HepG2 (cell line): Measurements from ENCODE around the gene SMAD3. TPM values are rescaled to one million over a fixed set of nuclear protein-coding genes. Genes with fewer than 3 reads are reported as not detected.
A peak's percentile ranks its signal among the peaks of the same experiment; 100 is the strongest.

Experiments
- ARID5B ChIP-seq: IDR thresholded peaks from 2 replicates; pipeline ENCODE4 v1.4.0; 2020; ENCODE audit warnings: mild to moderate bottlenecking, missing genetic modification reagents
- ATAD3A ChIP-seq: sonication (generic); formaldehyde crosslinking; IDR thresholded peaks from 2 replicates; pipeline ENCODE4 v1.4.0; 2020; ENCODE audit warnings: missing genetic modification reagents
- CSRNP1 ChIP-seq: sonication (generic); formaldehyde crosslinking; IDR thresholded peaks from 2 replicates; pipeline ENCODE4 v1.8.1; 2023; ENCODE audit warnings: mild to moderate bottlenecking, missing genetic modification reagents
- DPF2 ChIP-seq: sonication (generic); formaldehyde crosslinking; IDR thresholded peaks from 2 replicates; pipeline ENCODE4 v1.4.0; 2020; ENCODE audit warnings: mild to moderate bottlenecking, low read depth, missing genetic modification reagents, borderline replicate concordance
- ESRRA ChIP-seq: sonication (generic); formaldehyde crosslinking; IDR thresholded peaks from 2 replicates; pipeline ENCODE4 v1.5.1; 2020; ENCODE audit warnings: mild to moderate bottlenecking, low read depth, missing genetic modification reagents
- HMG20B ChIP-seq: conservative IDR thresholded peaks from 2 replicates; pipeline ENCODE4 v1.6.1; 2016; ENCODE audit warnings: missing genetic modification reagents, missing compliant biosample characterization
- IRF2 ChIP-seq: IDR thresholded peaks from 2 replicates; pipeline ENCODE4 v1.6.1; 2018; ENCODE audit warnings: missing genetic modification reagents, missing compliant biosample characterization
- IRX3 ChIP-seq: sonication (generic); formaldehyde crosslinking; IDR thresholded peaks from 2 replicates; pipeline ENCODE4 v1.8.1; 2023; ENCODE audit warnings: mild to moderate bottlenecking, low read depth, missing genetic modification reagents, borderline replicate concordance
- JUND ChIP-seq: sonication (generic); formaldehyde crosslinking; IDR thresholded peaks from 2 replicates; pipeline ENCODE4 v1.8.0; 2022; ENCODE audit warnings: mild to moderate bottlenecking, missing genetic modification reagents
- MEF2D ChIP-seq: sonication (generic); formaldehyde crosslinking; IDR thresholded peaks from 2 replicates; pipeline ENCODE4 v1.5.1; 2020; ENCODE audit warnings: mild to moderate bottlenecking, missing genetic modification reagents
- MEIS1 ChIP-seq: sonication (generic); formaldehyde crosslinking; IDR thresholded peaks from 2 replicates; pipeline ENCODE4 v1.9.0; 2021; ENCODE audit warnings: mild to moderate bottlenecking, missing genetic modification reagents, moderate library complexity, borderline replicate concordance
- NONO ChIP-seq, 2 experiments: fragments of 450-650 bp in 1 of 2; sonication (generic) in 1 of 2; formaldehyde crosslinking in 1 of 2; IDR thresholded peaks in 1 of 2; conservative IDR thresholded peaks in 1 of 2; 2 replicates each; pipeline versions ENCODE4 v1.6.1 to v1.8.0; 2017 to 2022; ENCODE audit warnings: mild to moderate bottlenecking in 1 of 2, missing genetic modification reagents in 1 of 2, moderate library complexity in 1 of 2
- SOX13 ChIP-seq, 3 experiments: fragments of 450-650 bp in 1 of 3; sonication (generic) in 1 of 3; formaldehyde crosslinking in 1 of 3; IDR thresholded peaks in 2 of 3; conservative IDR thresholded peaks in 1 of 3; 2 replicates each; pipeline versions ENCODE4 v1.5.0 to v1.6.1; 2016 to 2020; ENCODE audit warnings: antibody characterized with exemption in 1 of 3, mild to moderate bottlenecking in 1 of 3, missing compliant biosample characterization in 1 of 3, missing genetic modification reagents in 1 of 3, moderate library complexity in 1 of 3
- TBX2 ChIP-seq: sonication (generic); formaldehyde crosslinking; IDR thresholded peaks from 2 replicates; pipeline ENCODE4 v1.5.0; 2020; ENCODE audit warnings: missing genetic modification reagents, mild to moderate bottlenecking, borderline replicate concordance
- ZNF160 ChIP-seq: sonication (generic); formaldehyde crosslinking; IDR thresholded peaks from 2 replicates; pipeline ENCODE4 v1.8.0; 2022; ENCODE audit warnings: mild to moderate bottlenecking, inconsistent platforms, missing genetic modification reagents
- ZNF264 ChIP-seq: sonication (generic); formaldehyde crosslinking; IDR thresholded peaks from 2 replicates; pipeline ENCODE4 v1.4.0; 2020; ENCODE audit warnings: missing genetic modification reagents
- ZNF644 ChIP-seq: IDR thresholded peaks from 2 replicates; pipeline ENCODE4 v1.6.1; 2016; ENCODE audit warnings: low read depth
- ZNF670 ChIP-seq: sonication (generic); formaldehyde crosslinking; IDR thresholded peaks from 2 replicates; pipeline ENCODE4 v1.8.0; 2022; ENCODE audit warnings: mild to moderate bottlenecking, missing genetic modification reagents, borderline replicate concordance
- polyA plus RNA-seq, 8 experiments: library from polyadenylated mRNA; depleted of rRNA in 3 of 8; stranded (reverse) in 7 of 8; unstranded in 1 of 8; fragments of >200 nt; fragmentation: Illumina TruSeq in 4 of 8; extraction: Trizol in 4 of 8; gene quantifications; 2 replicates each; pipeline versions ENCODE4 v1.2.1 to v1.2.3, GENCODE V29; 2011 to 2016; ENCODE audit warnings: low read depth in 4 of 8, missing spikeins in 1 of 8, mixed read lengths in 1 of 8; ENCODE audit not compliant: insufficient read depth in 1 of 8
- total RNA-seq, 5 experiments: library from RNA; depleted of rRNA; stranded (reverse); fragments of >200 nt; fragmentation: Illumina TruSeq; extraction: Trizol; gene quantifications; 2 replicates each; pipeline ENCODE4 v1.2.3, GENCODE V29; 2016; ENCODE audit warnings: low read depth in 1 of 5
- TF ChIP-seq, protein P1 (sequence below): IDR thresholded peaks from 2 replicates; pipeline ENCODE4 v1.6.1; 2018; ENCODE audit warnings: missing genetic modification reagents, mild to moderate bottlenecking, missing compliant biosample characterization
- TF ChIP-seq, protein P2 (sequence below): sonication (generic); formaldehyde crosslinking; IDR thresholded peaks from 2 replicates; pipeline ENCODE4 v1.4.0; 2020; ENCODE audit warnings: mild to moderate bottlenecking, missing genetic modification reagents

SMAD3 gene
- total and polyA plus RNA-seq, 2 of the 13 experiments (the other 11 are each of a cell fraction or from before 2014, with no cell fraction given), result 8.6 to 56.3 TPM

GRCh38 chr15:67063689-67064606 is 1.5 kb upstream of the SMAD3 start (continued):
- TF ChIP-seq, protein P1, sequence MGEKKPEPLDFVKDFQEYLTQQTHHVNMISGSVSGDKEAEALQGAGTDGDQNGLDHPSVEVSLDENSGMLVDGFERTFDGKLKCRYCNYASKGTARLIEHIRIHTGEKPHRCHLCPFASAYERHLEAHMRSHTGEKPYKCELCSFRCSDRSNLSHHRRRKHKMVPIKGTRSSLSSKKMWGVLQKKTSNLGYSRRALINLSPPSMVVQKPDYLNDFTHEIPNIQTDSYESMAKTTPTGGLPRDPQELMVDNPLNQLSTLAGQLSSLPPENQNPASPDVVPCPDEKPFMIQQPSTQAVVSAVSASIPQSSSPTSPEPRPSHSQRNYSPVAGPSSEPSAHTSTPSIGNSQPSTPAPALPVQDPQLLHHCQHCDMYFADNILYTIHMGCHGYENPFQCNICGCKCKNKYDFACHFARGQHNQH (CRISPR knock-in tag), result peak; percentile 54
- TF ChIP-seq IRF2 (CRISPR knock-in tag) (peak; percentile 18; the same call in 1 of the 2 replicates), ZNF670 (CRISPR knock-in tag) (no peak), SOX13 (IDR thresholded peaks at IDR 0.05) (peak; percentile 32), SOX13 (CRISPR knock-in tag; conservative IDR thresholded peaks at IDR 0.05 in 1 of 2, IDR thresholded peaks at IDR 0.05 in 1 of 2) (no peak; a peak in 1 of 4 replicates), DPF2 (CRISPR knock-in tag) (0 out of 2 replicates have a peak, but pooled peaks have one; percentile 66), MEIS1 (peak; percentile 85; the same call in 1 of the 2 replicates), JUND (CRISPR knock-in tag) (peak; percentile 33), ESRRA (CRISPR knock-in tag) (peak; percentile 72), ATAD3A (CRISPR knock-in tag) (no peak), HMG20B (CRISPR knock-in tag) (peak; percentile 27; the same call in 1 of the 2 replicates), TBX2 (CRISPR knock-in tag) (peak; percentile 68; the same call in 1 of the 2 replicates), CSRNP1 (CRISPR knock-in tag) (peak; percentile 32; the same call in 1 of the 2 replicates), ZNF264 (CRISPR knock-in tag) (peak; percentile 2; the same call in 1 of the 2 replicates), NONO (IDR thresholded peaks at IDR 0.05) (no peak), NONO (CRISPR knock-in tag; conservative IDR thresholded peaks at IDR 0.05) (peak; percentile 53; the same call in 1 of the 2 replicates), ARID5B (peak; percentile 83), MEF2D (CRISPR knock-in tag) (peak; percentile 81; the same call in 1 of the 2 replicates), IRX3 (CRISPR knock-in tag) (peak; percentile 68; the same call in 1 of the 2 replicates), ZNF644 (0 out of 2 replicates have a peak, but pooled peaks have one; percentile 25), ZNF160 (CRISPR knock-in tag) (no peak)
- TF ChIP-seq, protein P2, sequence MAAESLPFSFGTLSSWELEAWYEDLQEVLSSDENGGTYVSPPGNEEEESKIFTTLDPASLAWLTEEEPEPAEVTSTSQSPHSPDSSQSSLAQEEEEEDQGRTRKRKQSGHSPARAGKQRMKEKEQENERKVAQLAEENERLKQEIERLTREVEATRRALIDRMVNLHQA (CRISPR knock-in tag), result no peak
